GM12878 (cell line): ENCODE results near the gene EXOC1L. TPM values are rescaled to one million over a fixed set of nuclear protein-coding genes. Genes with fewer than 3 reads are reported as not detected.

ENCODE experiments used
- ATAC-seq: fragments of 200-7000 bp; cut with Tn5 transposase; 3 replicates; pipeline ENCODE4 v1.9.1; 2020; ENCODE audit warnings: mild to moderate bottlenecking, moderate library complexity
- BruUV-seq: library from RNA; stranded (reverse); fragments of 400-500 nt; replicated peaks from 2 replicates; lab custom pipeline; 2021; lab: Mats Ljungman, UMichigan
- CTCF ChIA-PET: fragments of 300-600 bp; sonication (Branson Sonifier 250); formaldehyde crosslinking; extraction: SDS; loops from one replicate; lab custom pipeline; 2021; ENCODE audit warnings: inconsistent platforms; lab: Yijun Ruan, JAX
- POLR2A ChIA-PET: fragments of 350-600 bp; formaldehyde crosslinking; extraction: SDS; loops from one replicate; lab custom pipeline; 2021; ENCODE audit warnings: inconsistent platforms; lab: Charles Lee
- RAD21 ChIA-PET: fragments of 300-600 bp; sonication (Branson Sonifier 250); formaldehyde crosslinking; loops from one replicate; lab custom pipeline; 2023; ENCODE audit warnings: antibody characterized with exemption; ENCODE audit not compliant: unreplicated experiment; lab: Charles Lee
- SMC1A ChIA-PET: fragments of 300-600 bp; sonication (Branson Sonifier 250); formaldehyde crosslinking; loops from one replicate; lab custom pipeline; 2023; ENCODE audit not compliant: unreplicated experiment, uncharacterized antibody; lab: Charles Lee
- DNase-seq: peaks from one replicate; pipeline ENCODE4 v3.0.0-alpha.2; 2011; ENCODE audit warnings: low read depth, low spot score
- FAIRE-seq: peaks from 3 replicates; lab custom pipeline; 2011; peaks lifted over from hg19 to GRCh38; lab: Jason Lieb, UNC
- H2AFZ ChIP-seq: 2 replicates; pipeline ENCODE4 v1.6.0; 2011; ENCODE audit warnings: low read depth, low read length, control low read depth; ENCODE audit not compliant: control insufficient read depth
- H3K27ac ChIP-seq: 2 replicates; pipeline ENCODE4 v1.5.1; 2011; ENCODE audit warnings: control low read depth; ENCODE audit not compliant: control insufficient read depth, insufficient read depth
- H3K27me3 ChIP-seq, 2 experiments: replicated peaks in 1 of 2; 2 replicates each; pipeline versions ENCODE4 v1.6.0 to v1.6.1; 2011; ENCODE audit warnings: low read length in 1 of 2; ENCODE audit not compliant: control insufficient read depth in 2 of 2, insufficient read depth in 2 of 2
- H3K36me3 ChIP-seq, 2 experiments: 2 replicates each; pipeline ENCODE4 v1.5.1; 2011; ENCODE audit warnings: low read length in 1 of 2; ENCODE audit not compliant: control insufficient read depth in 2 of 2, insufficient read depth in 2 of 2
- H3K4me1 ChIP-seq: 2 replicates; pipeline ENCODE4 v1.6.1; 2011; ENCODE audit warnings: mild to moderate bottlenecking, low read length, moderate library complexity, mixed read lengths; ENCODE audit not compliant: control insufficient read depth, insufficient read depth
- H3K4me2 ChIP-seq: 2 replicates; pipeline ENCODE4 v1.6.0; 2011; ENCODE audit warnings: control low read depth; ENCODE audit not compliant: control insufficient read depth, insufficient read depth
- H3K4me3 ChIP-seq: fragments of 200-600 bp; sonication (generic); 2 replicates; pipeline ENCODE4 v1.5.1; 2016
- H3K79me2 ChIP-seq: 2 replicates; pipeline ENCODE4 v1.6.0; 2011; ENCODE audit warnings: low read length; ENCODE audit not compliant: control insufficient read depth, insufficient read depth
- H3K9ac ChIP-seq: 2 replicates; pipeline ENCODE4 v1.8.0; 2011; ENCODE audit warnings: low read length, control low read depth, mixed read lengths; ENCODE audit not compliant: control insufficient read depth, insufficient read depth
- H3K9me3 ChIP-seq: replicated peaks from 3 replicates; pipeline ENCODE4 v1.5.1; 2011; ENCODE audit warnings: mild to moderate bottlenecking, low read length; ENCODE audit not compliant: control insufficient read depth, insufficient read depth
- H4K20me1 ChIP-seq: 2 replicates; pipeline ENCODE4 v1.6.0; 2011; ENCODE audit not compliant: control insufficient read depth, insufficient read depth
- BRCA1 ChIP-seq: IDR thresholded peaks from 2 replicates; pipeline ENCODE4 v1.6.1; 2011; ENCODE audit warnings: low read depth, low read length, improper control_type of control experiment
- CBX5 ChIP-seq: sonication (generic); IDR thresholded peaks from 2 replicates; pipeline ENCODE4 v1.6.1; 2016; ENCODE audit warnings: low read depth, moderate library complexity, mild to moderate bottlenecking, inconsistent platforms
- RB1 ChIP-seq: fragments of 450-650 bp; formaldehyde crosslinking; IDR thresholded peaks from 2 replicates; pipeline ENCODE4 v1.6.1; 2017; ENCODE audit warnings: mild to moderate bottlenecking, borderline replicate concordance
- RELA ChIP-seq: fragments of 450-650 bp; IDR thresholded peaks from 2 replicates; pipeline ENCODE4 v1.8.0; 2014; ENCODE audit warnings: borderline replicate concordance; ENCODE audit not compliant: partially characterized antibody
- SRF ChIP-seq, 2 experiments: IDR thresholded peaks; 2 replicates each; pipeline ENCODE4 v1.6.1; 2011; ENCODE audit warnings: low read depth in 2 of 2, low read length in 2 of 2, mild to moderate bottlenecking in 1 of 2, moderate library complexity in 1 of 2
- TCF3 ChIP-seq: IDR thresholded peaks from 2 replicates; pipeline ENCODE4 v1.6.1; 2012; ENCODE audit warnings: low read depth, mild to moderate bottlenecking, low read length, borderline replicate concordance; ENCODE audit not compliant: insufficient read depth
- WRNIP1 ChIP-seq: IDR thresholded peaks from 2 replicates; pipeline ENCODE4 v1.6.1; 2011; ENCODE audit warnings: low read depth, low read length, improper control_type of control experiment, borderline replicate concordance
- YY1 ChIP-seq: IDR thresholded peaks from 2 replicates; pipeline ENCODE4 v1.6.1; 2011; ENCODE audit warnings: low read depth, mild to moderate bottlenecking, low read length
- WGBS: methylation state at CpG from one replicate; pipeline ENCODE4 v1.1.6; 2016; ENCODE audit warnings: low lambda C conversion rate; ENCODE audit not compliant: insufficient replicate concordance, insufficient coverage; ENCODE audit errors: missing lambda C conversion rate; 5-methylcytosine and 5-hydroxymethylcytosine counted together
- in situ Hi-C: fragments of 300-500 bp; cut with MboI; formaldehyde crosslinking; loops from 9 replicates; pipeline ENCODE4 v1.14.3; 2018; ENCODE audit warnings: mixed read lengths
- intact Hi-C: fragments of 100-400 bp; cut with micrococcal nuclease; formaldehyde crosslinking; loops from one replicate; pipeline ENCODE4 v1.14.2; 2022; ENCODE audit not compliant: unreplicated experiment
- polyA plus RNA-seq, 11 experiments: library from polyadenylated mRNA; depleted of rRNA in 4 of 11; unstranded in 6 of 11; stranded (reverse) in 5 of 11; fragments of >200 nt; fragmentation: Nextera tagmentation in 4 of 11; fragmentation: Illumina TruSeq in 1 of 11; extraction: Ambion mirVana in 4 of 11; extraction: Trizol in 1 of 11; gene quantifications; 1 replicate in 1 of 11; 2 replicates in 10 of 11; pipeline versions ENCODE4 v1.2.1 to v1.2.3, GENCODE V29; 2011 to 2016; ENCODE audit warnings: inconsistent platforms in 2 of 11, missing spikeins in 2 of 11, low read depth in 1 of 11
- total RNA-seq, 4 experiments: library from RNA; depleted of rRNA in 3 of 4; stranded (reverse); fragments of >200 nt in 3 of 4; fragmentation: Illumina TruSeq in 1 of 4; extraction: Trizol in 1 of 4; gene quantifications; 2 replicates each; pipeline versions ENCODE4 v1.2.1 to v1.2.3, GENCODE V29; 2013 to 2021
- TF ChIP-seq, protein P1 (sequence below): IDR thresholded peaks from 2 replicates; pipeline ENCODE4 v1.6.1; 2012; ENCODE audit warnings: low read depth, low read length, improper control_type of control experiment
- TF ChIP-seq, protein P2 (sequence below): fragments of 450-650 bp; IDR thresholded peaks from 2 replicates; pipeline ENCODE4 v1.6.1; 2017; ENCODE audit warnings: mild to moderate bottlenecking
- TF ChIP-seq, protein P3 (sequence below): fragments of 450-650 bp; IDR thresholded peaks from 2 replicates; pipeline ENCODE4 v1.6.1; 2017; ENCODE audit warnings: mild to moderate bottlenecking, moderate library complexity

EXOC1L gene
- total and polyA plus RNA-seq, 10 of the 15 experiments (the other 5 are each of a cell fraction or from before 2014, with no cell fraction given): not detected

DNA sequence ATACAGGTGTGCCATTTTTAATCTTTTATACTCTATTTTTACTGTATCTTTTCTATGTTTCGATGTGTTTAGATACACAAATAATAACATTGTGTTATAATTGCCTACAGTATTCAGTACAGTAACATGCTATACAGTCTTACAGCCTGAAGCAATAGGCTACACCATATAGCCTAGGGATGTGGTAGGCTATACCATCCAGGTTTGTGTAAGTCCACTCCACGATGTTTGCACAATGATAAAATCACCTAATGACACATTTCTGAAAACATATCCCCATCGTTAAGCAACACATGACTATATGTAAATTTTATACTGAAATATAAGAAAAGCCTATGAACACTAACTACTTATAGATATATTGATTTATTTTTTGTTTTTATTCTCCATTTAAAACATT, 48.9 kb upstream of the EXOC1L start:
- in situ Hi-C loops: no loop called here
- no peaks in the 10 kb centered on the region for H3K4me1 ChIP-seq
- no peak overlapping the region for H2AFZ ChIP-seq
- ChIA-PET SMC1A (no interaction called here), RAD21 (no interaction called here), POLR2A (no interaction called here), CTCF (no interaction called here)
- DNase-seq (no peak), ATAC-seq (no peak), FAIRE-seq (no peak)
- TF ChIP-seq RB1: no peak
- TF ChIP-seq, protein P1, sequence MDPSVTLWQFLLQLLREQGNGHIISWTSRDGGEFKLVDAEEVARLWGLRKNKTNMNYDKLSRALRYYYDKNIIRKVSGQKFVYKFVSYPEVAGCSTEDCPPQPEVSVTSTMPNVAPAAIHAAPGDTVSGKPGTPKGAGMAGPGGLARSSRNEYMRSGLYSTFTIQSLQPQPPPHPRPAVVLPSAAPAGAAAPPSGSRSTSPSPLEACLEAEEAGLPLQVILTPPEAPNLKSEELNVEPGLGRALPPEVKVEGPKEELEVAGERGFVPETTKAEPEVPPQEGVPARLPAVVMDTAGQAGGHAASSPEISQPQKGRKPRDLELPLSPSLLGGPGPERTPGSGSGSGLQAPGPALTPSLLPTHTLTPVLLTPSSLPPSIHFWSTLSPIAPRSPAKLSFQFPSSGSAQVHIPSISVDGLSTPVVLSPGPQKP: no peak
- TF ChIP-seq RELA: no peak
- WGBS: 2% methylated on average over 3 of the region's 3 CpGs
- H3K4me3 ChIP-seq: no peak overlapping the region
- H3K9me3 ChIP-seq: no peaks in the 10 kb centered on the region
- no peak overlapping the region for H3K27ac ChIP-seq
- H3K27me3 ChIP-seq: 0 out of 4 replicates have a peak, but pooled peaks cover 0 to 3% of the 10 kb centered on the region in 2 experiments
- no peak overlapping the region for H3K9ac ChIP-seq
- no peak overlapping the region for H3K4me2 ChIP-seq
- BruUV-seq: no TSS peak
- H3K79me2 ChIP-seq: no peaks in the 10 kb centered on the region
- intact Hi-C loops: no loop called here
- no peaks in the 10 kb centered on the region for H4K20me1 ChIP-seq
- H3K36me3 ChIP-seq: no peaks in the 10 kb centered on the region

DNA sequence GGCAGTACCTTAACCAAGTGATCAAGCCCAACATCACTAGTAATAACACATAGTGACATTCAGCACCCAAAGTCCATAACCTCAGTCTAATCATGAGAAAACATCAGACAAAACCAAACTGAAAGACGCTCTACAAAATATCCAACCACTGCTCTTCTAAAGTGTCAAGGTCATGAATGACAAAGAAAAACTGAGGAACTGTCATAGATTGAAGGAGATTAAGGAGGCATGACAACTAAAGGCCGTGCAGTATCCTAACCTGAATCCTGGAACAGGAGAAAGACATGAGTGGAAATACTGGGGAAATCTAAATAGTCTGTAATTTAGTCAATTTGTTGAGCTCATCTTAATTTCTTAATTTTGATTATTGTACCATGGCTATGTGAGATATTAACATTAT, 38.2 kb upstream of the EXOC1L start:
- ATAC-seq (no peak), FAIRE-seq (no peak), DNase-seq (no peak)
- no peak overlapping the region for H3K27ac ChIP-seq
- H3K9me3 ChIP-seq: no peaks in the 10 kb centered on the region
- ChIA-PET CTCF (interaction anchor here (1.3 kb wide), 1 partner anchor 9 kb away, joined by 3 read pairs; no protein-coding TSS in a partner anchor), POLR2A (no interaction called here), RAD21 (no interaction called here), SMC1A (no interaction called here)
- no peak overlapping the region for H3K9ac ChIP-seq
- WGBS: 0% methylated on average over 2 of the region's 2 CpGs
- in situ Hi-C loops (no loop called here), intact Hi-C loops (no loop called here)
- no peak overlapping the region for H3K4me3 ChIP-seq
- no peaks in the 10 kb centered on the region for H3K36me3 ChIP-seq
- H3K27me3 ChIP-seq: no peaks in the 10 kb centered on the region
- H3K4me1 ChIP-seq: no peaks in the 10 kb centered on the region
- H3K4me2 ChIP-seq: no peak overlapping the region
- no peaks in the 10 kb centered on the region for H3K79me2 ChIP-seq
- no TSS peak for BruUV-seq
- no peaks in the 10 kb centered on the region for H4K20me1 ChIP-seq
- H2AFZ ChIP-seq: no peak overlapping the region
- TF ChIP-seq BRCA1: no peak
- no peak for TF ChIP-seq CBX5
- TF ChIP-seq TCF3: no peak
- no peak for TF ChIP-seq YY1
- TF ChIP-seq, protein P2, sequence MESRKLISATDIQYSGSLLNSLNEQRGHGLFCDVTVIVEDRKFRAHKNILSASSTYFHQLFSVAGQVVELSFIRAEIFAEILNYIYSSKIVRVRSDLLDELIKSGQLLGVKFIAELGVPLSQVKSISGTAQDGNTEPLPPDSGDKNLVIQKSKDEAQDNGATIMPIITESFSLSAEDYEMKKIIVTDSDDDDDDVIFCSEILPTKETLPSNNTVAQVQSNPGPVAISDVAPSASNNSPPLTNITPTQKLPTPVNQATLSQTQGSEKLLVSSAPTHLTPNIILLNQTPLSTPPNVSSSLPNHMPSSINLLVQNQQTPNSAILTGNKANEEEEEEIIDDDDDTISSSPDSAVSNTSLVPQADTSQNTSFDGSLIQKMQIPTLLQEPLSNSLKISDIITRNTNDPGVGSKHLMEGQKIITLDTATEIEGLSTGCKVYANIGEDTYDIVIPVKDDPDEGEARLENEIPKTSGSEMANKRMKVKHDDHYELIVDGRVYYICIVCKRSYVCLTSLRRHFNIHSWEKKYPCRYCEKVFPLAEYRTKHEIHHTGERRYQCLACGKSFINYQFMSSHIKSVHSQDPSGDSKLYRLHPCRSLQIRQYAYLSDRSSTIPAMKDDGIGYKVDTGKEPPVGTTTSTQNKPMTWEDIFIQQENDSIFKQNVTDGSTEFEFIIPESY: no peak
- TF ChIP-seq SRF (IDR thresholded peaks at IDR 0.05; ENCODE audit: low read depth in 2 of 2, low read length in 2 of 2): no peak
- TF ChIP-seq WRNIP1: no peak
- TF ChIP-seq, protein P3, sequence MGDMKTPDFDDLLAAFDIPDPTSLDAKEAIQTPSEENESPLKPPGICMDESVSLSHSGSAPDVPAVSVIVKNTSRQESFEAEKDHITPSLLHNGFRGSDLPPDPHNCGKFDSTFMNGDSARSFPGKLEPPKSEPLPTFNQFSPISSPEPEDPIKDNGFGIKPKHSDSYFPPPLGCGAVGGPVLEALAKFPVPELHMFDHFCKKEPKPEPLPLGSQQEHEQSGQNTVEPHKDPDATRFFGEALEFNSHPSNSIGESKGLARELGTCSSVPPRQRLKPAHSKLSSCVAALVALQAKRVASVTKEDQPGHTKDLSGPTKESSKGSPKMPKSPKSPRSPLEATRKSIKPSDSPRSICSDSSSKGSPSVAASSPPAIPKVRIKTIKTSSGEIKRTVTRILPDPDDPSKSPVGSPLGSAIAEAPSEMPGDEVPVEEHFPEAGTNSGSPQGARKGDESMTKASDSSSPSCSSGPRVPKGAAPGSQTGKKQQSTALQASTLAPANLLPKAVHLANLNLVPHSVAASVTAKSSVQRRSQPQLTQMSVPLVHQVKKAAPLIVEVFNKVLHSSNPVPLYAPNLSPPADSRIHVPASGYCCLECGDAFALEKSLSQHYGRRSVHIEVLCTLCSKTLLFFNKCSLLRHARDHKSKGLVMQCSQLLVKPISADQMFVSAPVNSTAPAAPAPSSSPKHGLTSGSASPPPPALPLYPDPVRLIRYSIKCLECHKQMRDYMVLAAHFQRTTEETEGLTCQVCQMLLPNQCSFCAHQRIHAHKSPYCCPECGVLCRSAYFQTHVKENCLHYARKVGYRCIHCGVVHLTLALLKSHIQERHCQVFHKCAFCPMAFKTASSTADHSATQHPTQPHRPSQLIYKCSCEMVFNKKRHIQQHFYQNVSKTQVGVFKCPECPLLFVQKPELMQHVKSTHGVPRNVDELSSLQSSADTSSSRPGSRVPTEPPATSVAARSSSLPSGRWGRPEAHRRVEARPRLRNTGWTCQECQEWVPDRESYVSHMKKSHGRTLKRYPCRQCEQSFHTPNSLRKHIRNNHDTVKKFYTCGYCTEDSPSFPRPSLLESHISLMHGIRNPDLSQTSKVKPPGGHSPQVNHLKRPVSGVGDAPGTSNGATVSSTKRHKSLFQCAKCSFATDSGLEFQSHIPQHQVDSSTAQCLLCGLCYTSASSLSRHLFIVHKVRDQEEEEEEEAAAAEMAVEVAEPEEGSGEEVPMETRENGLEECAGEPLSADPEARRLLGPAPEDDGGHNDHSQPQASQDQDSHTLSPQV: no peak
